ENCODE measurements around the gene BSN. TPM values are rescaled to one million over a fixed set of nuclear protein-coding genes. Genes with fewer than 3 reads are reported as not detected.
A peak's percentile ranks its signal among the peaks of the same experiment; 100 is the strongest.

The BSN gene
- total RNA-seq, 1 donor from 2014 or later: 0.39 TPM

GRCh38 chr3:49602049-49602554, 47.8 kb downstream of the BSN start:
- no peak for DNase-seq

GRCh38 chr3:49602877-49603411, 48.7 kb downstream of the BSN start:
- DNase-seq: no peak

DNA sequence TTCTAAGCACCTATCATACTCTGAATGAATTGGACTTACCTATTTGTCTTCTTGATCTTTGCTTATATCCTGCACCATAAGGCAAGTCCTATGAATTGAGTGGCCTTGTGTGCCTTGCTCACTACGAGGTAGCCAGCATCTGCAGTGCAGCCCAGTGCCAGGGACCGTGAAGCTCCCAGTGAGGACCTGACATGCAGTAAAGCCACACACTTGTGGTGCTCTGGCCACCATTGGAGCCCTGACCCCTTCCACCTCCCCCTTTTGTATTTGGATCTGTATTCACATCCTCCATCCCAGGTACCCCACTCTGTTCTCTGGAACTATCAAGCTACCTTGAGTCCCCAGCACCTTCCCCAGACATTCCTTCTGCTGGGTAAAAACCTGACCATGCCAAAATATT, 52.1 kb downstream of the BSN start:
- no peak for DNase-seq

DNA sequence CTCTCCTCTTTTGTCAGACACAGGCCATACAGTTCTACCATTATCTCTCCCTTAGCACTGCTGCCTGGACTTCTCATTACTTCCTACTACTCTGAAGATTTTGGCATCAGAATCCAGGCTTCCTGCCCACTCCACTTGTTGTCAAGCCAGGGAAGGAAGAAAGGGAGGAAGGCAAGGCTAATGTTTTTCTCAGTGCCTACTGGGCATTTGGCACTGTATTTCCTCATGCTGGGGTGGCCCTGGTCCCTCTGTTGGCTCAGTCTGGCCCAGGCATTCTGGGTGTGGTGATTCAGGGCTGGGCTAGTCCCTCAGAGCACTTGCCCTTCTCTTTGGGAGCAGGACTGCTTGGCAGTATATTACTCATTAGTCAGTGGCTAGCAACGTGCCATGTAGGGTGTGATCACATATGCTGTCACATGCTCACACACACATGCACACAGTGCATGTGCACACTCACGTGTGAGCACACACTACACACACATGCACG, 52.9 kb downstream of the BSN start:
- no peak for DNase-seq

- no peak for DNase-seq
Observed at GRCh38 chr3:49607796-49608195, 53.5 kb downstream of the BSN start.

GRCh38 chr3:49609314-49609713, 55.0 kb downstream of the BSN start:
- no peak for DNase-seq

DNA sequence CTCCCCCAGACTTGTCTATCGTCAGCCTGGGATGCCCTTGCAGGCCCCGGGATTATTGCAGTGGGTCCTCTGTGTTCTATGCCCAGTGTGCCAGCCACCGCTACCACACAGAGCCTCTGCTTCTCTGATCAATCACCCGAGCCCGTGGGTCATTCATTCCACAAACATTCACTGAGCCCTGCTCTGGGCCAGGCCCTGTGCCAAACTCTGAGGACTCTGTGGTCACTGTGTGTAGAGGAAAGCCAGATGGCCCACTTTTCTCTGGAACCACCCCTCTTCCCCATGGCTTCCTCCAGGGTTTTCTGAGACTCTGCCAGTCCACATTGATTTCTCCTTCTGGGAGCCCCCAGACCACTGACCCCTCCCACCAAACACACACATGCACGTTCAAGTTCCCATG, 55.5 kb downstream of the BSN start:
- no peak for DNase-seq

GRCh38 chr3:49610666-49611280, 56.5 kb downstream of the BSN start:
- no peak for DNase-seq

DNA sequence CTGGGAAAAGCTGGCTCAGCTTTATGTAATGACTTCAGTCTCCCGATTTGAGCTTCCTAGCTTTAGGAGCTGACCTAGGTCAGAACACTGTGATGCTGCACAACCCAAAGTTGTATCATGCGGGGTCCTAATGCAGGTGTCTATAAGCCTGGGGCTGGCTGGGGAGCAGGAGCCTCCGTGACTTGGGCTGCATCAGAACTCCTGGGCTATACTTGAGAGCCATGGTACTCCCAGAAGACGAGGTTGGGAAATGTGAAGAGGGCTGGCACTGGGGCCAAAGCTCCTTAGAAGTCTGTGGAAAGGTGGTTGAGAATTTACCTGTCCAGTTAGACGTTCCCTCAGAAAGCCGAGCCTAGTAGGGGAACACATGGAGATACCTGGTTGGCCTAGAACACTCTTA, 57.0 kb downstream of the BSN start:
- no peak for DNase-seq

DNA sequence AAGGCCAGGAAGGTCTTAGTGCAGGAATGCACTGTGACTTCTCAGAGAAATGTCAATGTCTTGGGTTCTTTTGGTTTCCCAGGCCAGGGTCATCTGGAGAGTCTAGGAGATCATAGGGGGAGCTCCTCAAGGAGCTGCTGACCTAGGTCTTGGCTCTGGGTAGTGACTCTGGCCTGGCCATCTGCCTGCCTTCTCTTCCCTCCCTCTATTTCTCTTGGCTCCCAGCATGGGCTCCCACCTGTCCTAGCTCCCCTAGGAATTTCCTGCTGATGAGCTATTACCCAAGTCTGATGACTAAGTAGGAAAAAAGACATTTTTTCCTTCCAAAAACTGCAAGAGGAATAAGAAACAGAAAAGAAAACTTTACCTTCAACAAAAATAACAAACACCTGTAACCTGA, 57.4 kb downstream of the BSN start:
- DNase-seq: no peak

DNA sequence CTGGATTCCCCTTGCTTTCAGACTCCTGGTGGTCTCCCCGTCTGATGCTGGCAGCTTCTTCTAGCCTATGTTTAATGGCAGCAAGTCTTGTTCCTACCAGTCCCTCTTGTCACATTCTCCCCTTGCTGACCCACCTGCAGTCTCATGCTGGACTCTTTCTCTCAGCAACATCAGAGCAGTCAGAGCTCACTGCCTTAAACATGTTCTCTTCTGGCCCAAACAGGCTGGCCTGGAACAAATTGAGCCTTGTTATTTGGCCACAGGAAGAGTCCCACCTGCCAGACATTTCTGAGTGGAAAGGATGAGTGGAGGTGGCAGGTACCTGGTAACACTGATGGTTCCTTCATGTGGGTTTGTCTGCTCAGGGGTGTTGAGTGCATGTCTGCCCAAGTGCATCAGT, 60.7 kb downstream of the BSN start:
- DNase-seq: no peak

DNA sequence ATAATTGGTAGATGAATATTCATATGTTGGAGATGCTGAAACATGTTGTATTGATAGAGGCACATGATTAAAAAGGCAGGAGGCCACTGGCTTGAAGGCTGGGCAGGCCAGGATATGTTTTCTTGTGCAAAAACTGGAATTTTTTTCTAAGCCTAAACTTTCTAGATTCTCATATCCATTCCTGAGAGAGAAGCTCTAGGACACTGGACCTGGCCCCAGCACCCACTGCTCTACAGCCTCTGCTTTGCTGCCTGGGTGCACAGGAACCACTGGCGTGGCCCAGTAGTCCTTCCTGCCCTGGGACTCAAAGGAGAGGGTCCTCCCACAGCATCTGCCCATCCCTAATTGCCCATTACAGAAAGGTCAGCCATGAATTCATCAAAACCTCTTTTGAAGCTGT, 61.8 kb downstream of the BSN start:
- no peak for DNase-seq

- DNase-seq: peak; percentile 46
Observed at GRCh38 chr3:49616491-49616941, 62.2 kb downstream of the BSN start.

DNA sequence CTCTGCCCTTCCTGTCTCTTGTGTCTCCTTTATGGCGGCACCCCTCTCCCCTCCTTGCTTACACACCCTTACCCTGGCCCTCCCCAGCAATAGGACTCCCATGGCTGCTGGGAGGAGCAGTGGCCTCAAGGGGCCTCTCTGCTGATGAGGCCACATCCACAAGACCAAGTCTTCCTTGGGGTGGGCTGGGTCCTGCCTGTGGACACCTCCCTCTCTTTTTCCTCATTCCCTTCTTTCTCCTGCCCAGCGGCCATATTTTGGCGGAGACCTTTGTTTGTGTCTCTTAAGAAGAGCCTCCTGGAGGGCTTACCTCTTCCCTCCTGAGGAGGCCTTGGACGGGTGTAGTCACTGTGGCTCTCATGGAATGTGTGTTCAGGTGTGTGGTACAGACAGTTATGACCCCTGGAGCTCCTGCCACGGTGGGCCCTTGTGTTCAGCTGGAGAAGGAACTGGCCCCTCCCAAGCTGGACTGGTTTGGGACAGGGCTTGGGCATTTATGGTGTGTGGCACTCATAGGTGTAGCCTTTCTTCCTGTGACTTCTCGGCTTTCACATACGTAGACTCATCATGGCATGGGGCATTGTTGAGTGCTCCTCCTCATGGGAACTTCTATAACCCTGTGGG, 63.2 kb downstream of the BSN start:
- no peak for DNase-seq

DNA sequence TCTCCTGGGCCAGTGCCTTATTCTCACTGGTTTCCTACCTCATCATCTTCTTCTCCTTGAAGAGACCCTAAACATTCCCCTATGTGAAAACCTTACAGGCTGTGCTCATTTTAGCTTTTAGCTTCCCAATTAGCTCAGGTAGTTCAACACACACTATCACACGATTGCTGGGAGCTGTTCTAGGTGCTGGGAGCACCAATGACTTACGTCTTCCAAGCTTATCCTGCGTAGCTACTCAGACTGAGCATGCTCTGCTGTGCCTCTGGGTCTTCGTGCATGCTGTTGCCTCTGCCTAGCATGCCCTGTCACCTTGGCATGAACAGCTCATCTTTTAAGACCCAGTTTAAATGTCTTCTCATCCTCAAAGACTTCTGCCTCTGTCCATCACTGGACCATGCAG, 64.1 kb downstream of the BSN start:
- no peak for DNase-seq

GRCh38 chr3:49619649-49620048, 65.4 kb downstream of the BSN start:
- no peak for DNase-seq

DNA sequence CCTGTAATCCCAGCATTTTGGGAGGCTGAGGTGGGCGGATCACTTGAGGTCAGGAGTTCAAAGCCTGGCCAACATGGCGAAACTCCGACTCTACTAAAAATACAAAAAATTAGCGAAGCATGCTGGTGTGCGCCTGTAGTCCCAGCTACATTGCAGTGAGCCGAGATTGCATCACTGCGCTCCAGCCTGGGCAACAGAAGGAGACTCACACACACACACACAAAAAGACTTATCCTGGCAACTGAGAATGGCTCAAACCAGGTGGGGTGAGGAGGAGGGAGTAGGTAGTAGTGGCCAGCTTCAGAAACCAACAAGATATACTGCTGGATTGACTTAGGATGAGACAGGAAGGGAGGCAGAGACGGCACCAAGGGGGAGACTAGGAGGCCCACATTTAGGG, 66.5 kb downstream of the BSN start:
- no peak for DNase-seq

- no peak for DNase-seq
Observed at GRCh38 chr3:49623071-49623470, 68.8 kb downstream of the BSN start.

- no peak for DNase-seq
Observed at GRCh38 chr3:49625071-49625470, 70.8 kb downstream of the BSN start.

DNA sequence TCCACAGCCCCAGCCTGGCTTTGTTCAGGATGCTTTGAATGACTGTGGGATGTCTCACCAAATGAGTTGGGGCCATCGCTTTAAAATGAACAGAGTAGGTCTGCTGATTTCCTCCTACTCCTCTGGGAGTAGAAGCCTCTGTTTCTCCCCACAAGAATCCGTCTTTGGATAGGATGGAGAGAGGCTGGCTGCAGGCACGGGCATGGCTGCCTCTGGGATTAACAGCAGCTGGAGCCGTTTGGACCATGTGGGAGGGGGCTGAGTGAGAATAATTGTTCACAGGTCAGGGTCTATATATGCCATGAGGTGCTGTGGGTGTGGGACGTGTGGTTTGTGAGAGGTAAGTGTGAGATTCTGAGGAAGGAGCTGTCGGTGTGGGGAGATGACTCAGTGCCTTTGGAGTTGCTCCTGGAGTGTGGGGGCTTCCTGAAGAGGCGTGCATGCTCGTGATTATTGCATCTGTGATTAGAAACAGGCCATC, 71.9 kb downstream of the BSN start:
- DNase-seq: no peak

DNA sequence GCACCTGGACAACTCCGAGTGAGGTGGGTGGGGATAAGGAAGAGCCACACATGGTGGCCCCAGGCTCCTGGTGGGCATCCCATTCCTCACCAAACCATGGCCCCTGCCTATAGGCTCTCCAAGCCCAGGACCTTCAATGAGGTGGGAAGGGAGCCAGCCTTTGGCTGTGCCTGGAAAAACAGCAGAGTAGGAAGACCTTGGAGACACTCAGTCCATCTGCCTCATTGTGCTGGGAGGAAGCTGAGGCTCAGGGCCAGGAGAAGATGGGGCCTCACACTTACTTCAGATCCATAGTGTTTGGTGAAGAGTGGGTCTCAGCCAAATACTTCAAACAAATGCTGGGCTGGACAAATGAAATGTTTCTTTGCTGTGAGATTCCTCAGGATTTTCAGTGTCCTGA, 72.5 kb downstream of the BSN start:
- no peak for DNase-seq

- DNase-seq: no peak
Observed at GRCh38 chr3:49627634-49628033, 73.4 kb downstream of the BSN start.

DNA sequence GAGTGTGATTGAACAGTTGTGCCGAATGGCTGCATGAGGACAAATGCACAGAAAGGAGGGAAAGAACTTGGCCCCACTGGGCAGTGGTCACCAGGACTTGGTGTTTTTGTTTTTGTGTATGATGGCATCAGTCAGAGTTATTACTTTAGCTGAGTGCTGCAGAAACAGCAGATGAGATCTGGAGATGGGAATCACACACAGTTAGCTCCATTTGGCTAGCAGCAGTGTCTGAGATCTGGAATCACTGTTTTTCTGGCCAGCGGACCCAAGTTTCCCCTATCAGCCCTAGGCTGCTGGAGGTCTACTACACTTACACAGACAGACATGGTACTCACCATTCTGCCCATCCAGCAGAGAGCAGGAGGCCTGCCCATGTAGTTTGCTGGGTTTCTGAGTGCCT, 74.0 kb downstream of the BSN start:
- DNase-seq: no peak

DNA sequence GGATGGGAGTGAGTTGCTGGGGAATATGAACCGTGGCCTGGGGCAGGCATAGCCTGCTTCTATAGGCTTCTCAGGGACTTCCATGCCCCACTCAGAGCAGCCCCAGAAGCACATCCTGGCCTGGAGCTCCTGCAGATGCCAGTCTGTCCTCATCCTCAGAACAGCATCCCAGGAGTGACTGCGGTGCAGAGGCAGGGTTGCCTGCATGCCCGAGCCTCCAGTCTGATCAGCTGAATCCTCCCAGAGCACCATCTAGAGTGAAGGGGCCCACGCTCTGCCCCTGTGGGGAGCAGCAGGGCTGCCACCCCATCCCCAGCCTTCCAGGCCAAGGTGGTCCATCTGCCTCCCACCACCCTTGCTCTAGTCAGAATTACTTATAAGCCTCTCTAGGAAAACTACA, 75.2 kb downstream of the BSN start:
- DNase-seq: no peak
